GM19043 (cell line): ENCODE results near the gene OR5T2.
"Not testable (repeated sequence)": the region's sequence is repeated elsewhere in the genome, so short reads cannot be mapped to it uniquely, and the experiment has no call there.

Experiments used
- ATAC-seq: cut with Tn5 transposase; IDR thresholded peaks from one replicate; pipeline ENCODE4 v1.9.1; 2021; ENCODE audit warnings: low read depth; ENCODE audit not compliant: unreplicated experiment

The OR5T2 gene

GRCh38 chr11:56234155-56234554, at the start of gene OR5T2:
TSS of gene OR5T2 (minus strand) at chr11:56234255. CDS start at chr11:56233062, 1,193 bp downstream.
- no peak for ATAC-seq

- ATAC-seq = no peak
Measured at GRCh38 chr11:56273854-56274253, 39.8 kb upstream of the OR5T2 start, which contains the start of gene OR5T1. TSS of gene OR5T1 (plus strand) at chr11:56274154. CDS start at chr11:56275639, 1,485 bp downstream.

- no peak for ATAC-seq
Measured at GRCh38 chr11:56271092-56271491, 37.0 kb upstream of the OR5T2 start.

GRCh38 chr11:56251954-56252353, 17.9 kb upstream of the OR5T2 start, which contains the start of gene OR5T3:
TSS of gene OR5T3 (plus strand) at chr11:56252254. CDS start at chr11:56252254, 0 bp downstream.
- ATAC-seq = no peak

GRCh38 chr11:56219735-56220134, 14.3 kb downstream of the OR5T2 start:
- not testable (repeated sequence) for ATAC-seq

GRCh38 chr11:56214537-56214936, 19.5 kb downstream of the OR5T2 start:
- no peak for ATAC-seq

GRCh38 chr11:56207790-56208189, 26.3 kb downstream of the OR5T2 start:
- no peak for ATAC-seq

GRCh38 chr11:56197367-56197766, 36.7 kb downstream of the OR5T2 start:
- ATAC-seq = no peak

GRCh38 chr11:56196705-56197104, 37.4 kb downstream of the OR5T2 start:
- no peak for ATAC-seq

GRCh38 chr11:56188602-56189001, 45.5 kb downstream of the OR5T2 start:
- ATAC-seq = no peak

GRCh38 chr11:56183459-56183858, 50.6 kb downstream of the OR5T2 start:
- no peak for ATAC-seq
